Upper lobe of right lung (tissue), 1 donor: ENCODE results near the gene SLC6A16. TPM values are rescaled to one million over a fixed set of nuclear protein-coding genes. Genes with fewer than 3 reads are reported as not detected.
"Not testable (repeated sequence)": the region's sequence is repeated elsewhere in the genome, so short reads cannot be mapped to it uniquely, and the experiment has no call there.

Source experiments
- ATAC-seq: fragments of 200-7000 bp; cut with Tn5 transposase; one replicate; pipeline ENCODE4 v1.9.1; 2020; ENCODE audit warnings: mild to moderate bottlenecking, moderate library complexity
- DNase-seq: peaks from one replicate; pipeline ENCODE4 v3.0.0-alpha.2; 2020
- H3K27ac ChIP-seq: fragments of 200-600 bp; one replicate; pipeline ENCODE4 v1.8.0; 2022
- H3K27me3 ChIP-seq: fragments of 200-600 bp; one replicate; pipeline ENCODE4 v1.8.0; 2022; ENCODE audit warnings: mild to moderate bottlenecking
- H3K36me3 ChIP-seq: fragments of 200-600 bp; one replicate; pipeline ENCODE4 v1.8.0; 2022
- H3K4me1 ChIP-seq: fragments of 200-600 bp; one replicate; pipeline ENCODE4 v1.8.0; 2022
- H3K4me3 ChIP-seq: fragments of 200-600 bp; one replicate; pipeline ENCODE4 v1.8.0; 2022; ENCODE audit warnings: mild to moderate bottlenecking
- H3K9me3 ChIP-seq: fragments of 200-600 bp; one replicate; pipeline ENCODE4 v1.8.0; 2022
- CTCF ChIP-seq: fragments of 200-600 bp; IDR thresholded peaks from one replicate; pipeline ENCODE4 v1.8.0; 2022; ENCODE audit warnings: antibody characterized with exemption
- intact Hi-C: fragments of 100-400 bp; cut with DNase I; formaldehyde crosslinking; loops from one replicate; pipeline ENCODE4 v1.11.0; 2022
- total RNA-seq: library from RNA; stranded (reverse); fragmentation: NEBNext Ultra II Directional; extraction: Animal tissue kit (Norgen Biotek cat#: 25700); gene quantifications from one replicate; pipeline ENCODE4 v1.2.1, GENCODE V29; 2021
- donor health status: DM: no; HTN: yes; CAD: no; lungs with severe emphysema.

Gene SLC6A16
- total RNA-seq, 1 donor from 2014 or later, result 4.5 TPM

- Histone ChIP-seq H3K27me3 (no peaks in the 10 kb centered on the region), H3K9me3 (no peaks in the 10 kb centered on the region), H3K27ac (no peak overlapping the region), H3K4me3 (no peak overlapping the region), H3K36me3 (no peaks in the 10 kb centered on the region), H3K4me1 (no peaks in the 10 kb centered on the region)
- TF ChIP-seq CTCF, result no peak
- no peak for ATAC-seq
- no peak for DNase-seq
- intact Hi-C loops, result no loop called here
Observed at GRCh38 chr19:49282184-49282583, 42.8 kb downstream of the SLC6A16 start.

GRCh38 chr19:49272204-49272603 is 52.8 kb downstream of the SLC6A16 start:
- no peak for TF ChIP-seq CTCF
- no peaks in the 10 kb centered on the region for H3K36me3 ChIP-seq
- ATAC-seq (no peak), DNase-seq (no peak)
- H3K4me3 ChIP-seq, result no peak overlapping the region
- no peaks in the 10 kb centered on the region for H3K9me3 ChIP-seq
- no peaks in the 10 kb centered on the region for H3K27me3 ChIP-seq
- H3K27ac ChIP-seq, result no peak overlapping the region
- H3K4me1 ChIP-seq, result no peaks in the 10 kb centered on the region
- intact Hi-C loops, result no loop called here

GRCh38 chr19:49271080-49271753 is 53.8 kb downstream of the SLC6A16 start:
- no peak overlapping the region for H3K4me3 ChIP-seq
- H3K27me3 ChIP-seq, result no peaks in the 10 kb centered on the region
- H3K4me1 ChIP-seq, result no peaks in the 10 kb centered on the region
- H3K27ac ChIP-seq, result no peak overlapping the region
- H3K9me3 ChIP-seq, result peaks cover 6% of the 10 kb centered on the region
- ATAC-seq (no peak), DNase-seq (no peak)
- TF ChIP-seq CTCF, result no peak
- intact Hi-C loops, result no loop called here
- H3K36me3 ChIP-seq, result no peaks in the 10 kb centered on the region

- H3K4me1 ChIP-seq, ATAC-seq, H3K27me3 ChIP-seq, H3K4me3 ChIP-seq, intact Hi-C loops, H3K27ac ChIP-seq, H3K36me3 ChIP-seq: not testable (repeated sequence)
- peak; percentile 67 for TF ChIP-seq CTCF
- H3K9me3 ChIP-seq, result peaks cover 10% of the 10 kb centered on the region
- DNase-seq, result peak; percentile 73
Observed at GRCh38 chr19:49266409-49266808, 58.6 kb downstream of the SLC6A16 start.

GRCh38 chr19:49264258-49264657 is 60.7 kb downstream of the SLC6A16 start:
- Histone ChIP-seq H3K4me1 (no peaks in the 10 kb centered on the region), H3K27ac (no peak overlapping the region), H3K9me3 (peaks cover 10% of the 10 kb centered on the region), H3K4me3 (no peak overlapping the region), H3K36me3 (no peaks in the 10 kb centered on the region), H3K27me3 (no peaks in the 10 kb centered on the region)
- DNase-seq (no peak), ATAC-seq (no peak)
- TF ChIP-seq CTCF, result no peak
- intact Hi-C loops, result no loop called here

GRCh38 chr19:49261602-49262001 is 63.4 kb downstream of the SLC6A16 start:
- no peaks in the 10 kb centered on the region for H3K36me3 ChIP-seq
- no peak for TF ChIP-seq CTCF
- H3K4me1 ChIP-seq, result no peaks in the 10 kb centered on the region
- no peak for DNase-seq
- H3K27me3 ChIP-seq, result no peaks in the 10 kb centered on the region
- no peak for ATAC-seq
- H3K4me3 ChIP-seq, result no peak overlapping the region
- intact Hi-C loops, result no loop called here
- H3K9me3 ChIP-seq, result peaks cover 11% of the 10 kb centered on the region
- no peak overlapping the region for H3K27ac ChIP-seq
